ENCODE results near the gene PDZK1IP1. TPM values are rescaled to one million over a fixed set of nuclear protein-coding genes. Genes with fewer than 3 reads are reported as not detected.

The PDZK1IP1 gene
- total RNA-seq, 1 donor from 2014 or later, result not detected

- no peak for DNase-seq (ENCODE audit: low spot score in 2 of 2)
- intact Hi-C loops (cut with DNase I), result loop anchor here (5.0 kb wide), 1 partner anchor 539 kb away; no protein-coding TSS in a partner anchor
Measured at GRCh38 chr1:47183308-47184089, 6.3 kb downstream of the PDZK1IP1 start.

GRCh38 chr1:47182676-47183235 is 7.1 kb downstream of the PDZK1IP1 start:
- no peaks in the 10 kb centered on the region for H3K36me3 ChIP-seq
- DNase-seq (ENCODE audit: low spot score in 2 of 2), result no peak
- H3K27ac ChIP-seq, result no peak overlapping the region
- H3K4me1 ChIP-seq, result peaks cover 0 to 12% of the 10 kb centered on the region in 2 donors
- H3K27me3 ChIP-seq, result no peaks in the 10 kb centered on the region
- H3K9me3 ChIP-seq, result no peaks in the 10 kb centered on the region
- intact Hi-C loops (cut with DNase I), result loop anchor here (5.0 kb wide), 1 partner anchor 540 kb away; no protein-coding TSS in a partner anchor
- no peak overlapping the region for H3K4me3 ChIP-seq
- TF ChIP-seq CTCF (IDR thresholded peaks at IDR 0.05), result no peak

More at GRCh38 chr1:47183308-47184089, 6.3 kb downstream of the PDZK1IP1 start:
- no peaks in the 10 kb centered on the region for H3K27me3 ChIP-seq
- no peaks in the 10 kb centered on the region for H3K36me3 ChIP-seq
- no peak overlapping the region for H3K27ac ChIP-seq
- H3K4me1 ChIP-seq, result peaks cover 0 to 12% of the 10 kb centered on the region in 2 donors
- no peak for TF ChIP-seq CTCF (IDR thresholded peaks at IDR 0.05)
- H3K9me3 ChIP-seq, result no peaks in the 10 kb centered on the region
- no peak overlapping the region for H3K4me3 ChIP-seq

- DNase-seq (ENCODE audit: low spot score in 2 of 2), result no peak
- no peaks in the 10 kb centered on the region for H3K9me3 ChIP-seq
- intact Hi-C loops (cut with DNase I), result loop anchor here (5.0 kb wide), 1 partner anchor 540 kb away; no protein-coding TSS in a partner anchor
- no peaks in the 10 kb centered on the region for H3K36me3 ChIP-seq
- peaks cover 0 to 12% of the 10 kb centered on the region in 2 donors for H3K4me1 ChIP-seq
- TF ChIP-seq CTCF (IDR thresholded peaks at IDR 0.05), result no peak
- no peaks in the 10 kb centered on the region for H3K27me3 ChIP-seq
- no peak overlapping the region for H3K4me3 ChIP-seq
- no peak overlapping the region for H3K27ac ChIP-seq
Measured at GRCh38 chr1:47181955-47182675, 7.7 kb downstream of the PDZK1IP1 start.

- Histone ChIP-seq H3K9me3 (no peaks in the 10 kb centered on the region), H3K4me1 (peaks cover 0 to 12% of the 10 kb centered on the region in 2 donors), H3K27me3 (no peaks in the 10 kb centered on the region), H3K27ac (no peak overlapping the region), H3K36me3 (no peaks in the 10 kb centered on the region), H3K4me3 (no peak overlapping the region)
- no peak for TF ChIP-seq CTCF (IDR thresholded peaks at IDR 0.05)
- DNase-seq (ENCODE audit: low spot score in 2 of 2), result no peak
- intact Hi-C loops (cut with DNase I), result loop anchor here (5.0 kb wide), 1 partner anchor 541 kb away; no protein-coding TSS in a partner anchor
Measured at GRCh38 chr1:47181095-47181954, 8.5 kb downstream of the PDZK1IP1 start.

- intact Hi-C loops (cut with DNase I), result loop anchor here (5.0 kb wide), 1 partner anchor 542 kb away; no protein-coding TSS in a partner anchor
- no peaks in the 10 kb centered on the region for H3K36me3 ChIP-seq
- no peaks in the 10 kb centered on the region for H3K27me3 ChIP-seq
- no peaks in the 10 kb centered on the region for H3K9me3 ChIP-seq
- no peak overlapping the region for H3K27ac ChIP-seq
- no peak for DNase-seq (ENCODE audit: low spot score in 2 of 2)
- TF ChIP-seq CTCF (IDR thresholded peaks at IDR 0.05), result no peak
- peaks cover 0 to 12% of the 10 kb centered on the region in 2 donors for H3K4me1 ChIP-seq
- no peak overlapping the region for H3K4me3 ChIP-seq
Measured at GRCh38 chr1:47180603-47181094, 9.2 kb downstream of the PDZK1IP1 start.

Data from ascending aorta (tissue), 2 donors.